DOHH2 (cell line): ENCODE results near the gene KIAA1671.

ENCODE experiments used
- CTCF ChIP-seq: fragments of 200-600 bp; sonication (generic); IDR thresholded peaks from one replicate; pipeline ENCODE4 v1.5.1; 2014; ENCODE audit warnings: antibody characterized with exemption, mild to moderate bottlenecking, low read depth, low read length; ENCODE audit not compliant: poor library complexity, severe bottlenecking
- EZH2phosphoT487 ChIP-seq: fragments of 200-600 bp; sonication (generic); IDR thresholded peaks from 2 replicates; pipeline ENCODE4 v1.6.1; 2017; ENCODE audit warnings: borderline replicate concordance, mild to moderate bottlenecking, antibody characterized with exemption, low read length, moderate library complexity, mixed read lengths

DNA sequence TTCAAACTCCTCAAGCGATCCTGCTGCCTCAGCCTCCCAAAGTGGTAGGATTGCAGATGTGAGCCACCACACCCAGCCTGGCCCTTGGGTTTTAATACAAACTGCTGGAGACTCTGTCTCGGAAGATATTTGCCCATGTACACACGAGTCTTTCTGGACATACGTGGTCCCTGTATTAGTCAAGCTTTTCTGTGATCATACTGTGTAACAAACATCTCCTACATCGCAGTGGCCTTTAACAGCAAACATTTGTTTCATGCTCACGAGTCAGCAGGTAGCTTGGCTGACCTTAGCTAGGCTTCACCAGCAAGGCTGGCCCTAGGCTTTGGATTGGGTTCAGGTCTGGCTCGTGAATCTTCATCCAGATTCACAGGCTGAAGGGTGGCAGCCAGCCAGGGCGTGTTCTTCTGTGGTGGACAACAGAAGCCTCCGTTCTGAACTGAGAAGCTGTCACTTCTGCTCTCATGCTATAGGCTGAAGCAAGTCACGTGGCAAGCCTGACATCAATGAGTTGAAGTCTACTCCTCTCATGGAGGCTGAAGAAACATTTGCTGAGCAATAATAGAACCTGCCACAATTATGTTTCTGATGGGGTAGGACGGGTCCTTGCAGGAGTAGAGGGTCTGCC, 8.8 kb downstream of the KIAA1671 start:
- TF ChIP-seq CTCF (no peak), EZH2phosphoT487 (no peak)
